Coronary artery (tissue), 2 donors: ENCODE measurements around the gene KRTAP5-1.

Source experiments
- DNase-seq: peaks from one replicate; pipeline ENCODE4 v3.0.0-alpha.2; 2017; ENCODE audit warnings: low spot score
- H3K27ac ChIP-seq, 2 donors: fragments of 200-600 bp; sonication (generic); one replicate each; pipeline ENCODE4 v1.5.1; 2016 to 2019
- H3K4me3 ChIP-seq: fragments of 200-600 bp; sonication (generic); 2 replicates; pipeline ENCODE4 v1.5.1; 2016; ENCODE audit warnings: mild to moderate bottlenecking, moderate library complexity
- CTCF ChIP-seq: fragments of 200-600 bp; sonication (generic); IDR thresholded peaks from one replicate; pipeline ENCODE4 v1.5.1; 2019; ENCODE audit warnings: antibody characterized with exemption

Gene KRTAP5-1

GRCh38 chr11:1561266-1561665 is 23.8 kb downstream of the KRTAP5-1 start:
- no peak overlapping the region for H3K4me3 ChIP-seq
- TF ChIP-seq CTCF: no peak
- no peak for DNase-seq
- H3K27ac ChIP-seq: peak overlapping the region; percentile 97 to 100

GRCh38 chr11:1560649-1561251 is 24.3 kb downstream of the KRTAP5-1 start:
- Histone ChIP-seq H3K4me3 (no peak overlapping the region), H3K27ac (peak overlapping the region; percentile 97 to 100)
- no peak for DNase-seq
- TF ChIP-seq CTCF: no peak

- Histone ChIP-seq H3K4me3 (no peak overlapping the region), H3K27ac (peak overlapping the region; percentile 97 to 100)
- no peak for DNase-seq
- TF ChIP-seq CTCF: no peak
Measured at GRCh38 chr11:1560002-1560648, 25.0 kb downstream of the KRTAP5-1 start.

GRCh38 chr11:1559111-1559951 is 25.8 kb downstream of the KRTAP5-1 start:
- DNase-seq: peak; percentile 98
- peak overlapping the region; percentile 62 for H3K4me3 ChIP-seq
- H3K27ac ChIP-seq: peak overlapping the region; percentile 97 to 100
- TF ChIP-seq CTCF: no peak

- DNase-seq: no peak
- TF ChIP-seq CTCF: no peak
- peak overlapping the region; percentile 62 for H3K4me3 ChIP-seq
- H3K27ac ChIP-seq: peak overlapping the region; percentile 97 to 100
Measured at GRCh38 chr11:1558775-1559110, 26.3 kb downstream of the KRTAP5-1 start.

- H3K27ac ChIP-seq: peak overlapping the region; percentile 97 to 100
- peak overlapping the region; percentile 62 for H3K4me3 ChIP-seq
- no peak for TF ChIP-seq CTCF
- peak; percentile 90 for DNase-seq
Measured at GRCh38 chr11:1557904-1558774, 26.9 kb downstream of the KRTAP5-1 start.
